Activated CD4-positive, alpha-beta T cell treated with anti-CD3 and anti-CD28 coated beads for 24 hours (primary cell): ENCODE measurements around the gene ELOF1.

Source experiments
- DNase-seq, 2 donors: peaks; one replicate each; pipeline ENCODE4 v3.0.0-alpha.2; 2020; ENCODE audit warnings: low read depth in 2 of 2

The ELOF1 gene

DNA sequence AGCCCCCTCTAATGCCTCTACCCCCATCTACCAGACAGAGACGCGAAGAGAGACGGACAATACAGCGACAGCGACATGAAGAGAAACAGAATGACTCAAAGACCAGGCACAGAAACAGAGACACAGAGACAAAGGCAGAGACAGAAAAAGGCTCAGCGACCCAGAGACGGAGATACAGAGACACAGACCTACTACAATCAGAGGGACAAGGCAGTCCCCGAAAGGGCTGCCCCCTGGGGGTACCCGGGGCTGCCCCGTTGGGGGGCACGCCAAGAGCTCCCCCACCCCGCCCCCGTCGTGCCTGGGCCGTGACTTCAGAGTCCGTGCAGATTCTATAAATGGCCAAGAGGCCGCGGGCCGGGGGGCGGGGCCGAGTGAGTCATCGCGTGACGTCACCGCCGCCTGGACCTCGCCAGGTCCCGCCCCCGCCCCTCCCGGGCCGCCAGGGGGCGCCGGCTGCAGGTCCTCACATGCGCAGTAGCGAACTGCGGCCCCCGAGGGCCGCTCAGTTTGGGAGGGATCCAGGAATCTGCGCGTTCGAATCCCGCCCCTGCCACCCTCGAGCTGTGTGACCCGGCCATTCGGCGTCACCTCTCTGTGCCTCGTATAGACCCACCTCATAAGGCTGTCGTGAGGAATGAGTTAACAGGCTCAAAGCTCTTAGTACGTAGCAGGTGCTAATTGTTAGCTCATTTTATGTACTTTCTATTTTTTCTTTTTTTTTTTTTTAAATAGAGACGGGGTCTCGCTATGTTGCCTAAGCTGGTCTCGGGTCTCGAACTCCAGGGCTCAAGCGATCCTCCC lies 23.0 kb downstream of the ELOF1 start:
- DNase-seq, result peak; percentile 72 to 82

DNA sequence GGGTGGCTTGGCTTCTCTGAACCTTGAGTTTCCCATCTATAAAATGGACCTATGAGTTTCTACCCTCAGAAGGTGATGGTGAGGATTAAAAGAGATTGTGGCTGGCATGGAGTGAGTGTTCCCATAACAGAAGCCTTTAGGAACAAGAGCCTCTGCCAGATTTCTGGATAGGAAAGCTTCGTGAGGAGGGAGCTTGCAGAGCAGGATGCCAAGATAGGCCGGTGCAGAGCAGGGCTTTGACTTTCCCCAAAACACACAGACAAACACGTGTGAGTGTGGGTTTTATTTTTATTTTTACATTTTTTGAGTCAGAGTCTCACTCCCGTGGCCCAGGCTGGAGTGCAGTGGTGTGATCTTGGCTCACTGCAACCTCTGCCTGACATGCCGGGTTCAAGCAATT lies 24.1 kb downstream of the ELOF1 start:
- no peak for DNase-seq

DNA sequence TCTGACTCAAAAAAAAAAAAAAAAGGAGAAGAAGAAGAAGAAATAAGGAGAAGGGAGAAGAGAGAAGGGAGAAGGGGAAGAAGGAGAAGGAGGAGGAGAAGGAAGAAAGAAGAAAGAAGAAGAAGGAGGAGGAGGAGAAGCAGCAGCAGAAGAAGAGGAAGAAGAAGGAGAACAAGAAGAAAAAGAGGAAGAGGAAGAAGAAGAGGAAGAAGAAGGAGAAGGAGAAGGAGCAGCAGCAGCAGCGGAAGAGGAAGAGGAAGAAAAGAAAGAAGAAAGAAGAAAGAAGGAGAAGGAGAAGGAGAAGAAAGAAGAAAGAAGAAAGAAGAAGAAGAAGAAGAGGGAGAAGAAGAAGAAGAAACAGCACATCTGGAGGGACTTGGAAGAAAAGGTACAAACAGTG lies 24.5 kb downstream of the ELOF1 start:
- DNase-seq, result no peak

DNA sequence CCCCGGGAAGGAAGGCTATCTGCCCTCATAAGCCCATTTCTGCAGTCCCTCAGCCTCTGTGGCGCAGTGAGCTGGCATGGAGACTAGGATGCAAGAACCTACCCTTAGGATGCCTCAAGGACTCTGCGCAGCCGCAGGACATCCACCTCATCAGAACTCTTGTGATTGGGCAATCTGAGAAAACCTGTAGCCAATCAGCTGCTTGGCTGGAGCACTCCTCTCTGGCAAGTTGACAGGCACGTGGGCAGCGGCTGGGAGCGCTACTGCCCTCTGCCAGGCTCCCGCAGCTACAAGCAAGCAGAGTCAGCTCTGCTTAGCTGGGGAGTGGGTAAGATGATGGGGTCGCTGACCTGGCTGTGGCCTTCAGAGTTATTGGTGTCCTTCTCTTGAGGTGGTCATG lies 28.6 kb downstream of the ELOF1 start:
- peak in 1 of 2 donors; percentile 39 for DNase-seq

- DNase-seq, result peak; percentile 88 to 90
Observed at GRCh38 chr19:11528551-11529341, 30.3 kb downstream of the ELOF1 start, which contains the start of gene ECSIT. TSS of gene ECSIT (minus strand) at chr19:11529134. CDS start at chr19:11519170, 9,964 bp downstream.

GRCh38 chr19:11519138-11519537 lies 39.9 kb downstream of the ELOF1 start:
- no peak for DNase-seq

DNA sequence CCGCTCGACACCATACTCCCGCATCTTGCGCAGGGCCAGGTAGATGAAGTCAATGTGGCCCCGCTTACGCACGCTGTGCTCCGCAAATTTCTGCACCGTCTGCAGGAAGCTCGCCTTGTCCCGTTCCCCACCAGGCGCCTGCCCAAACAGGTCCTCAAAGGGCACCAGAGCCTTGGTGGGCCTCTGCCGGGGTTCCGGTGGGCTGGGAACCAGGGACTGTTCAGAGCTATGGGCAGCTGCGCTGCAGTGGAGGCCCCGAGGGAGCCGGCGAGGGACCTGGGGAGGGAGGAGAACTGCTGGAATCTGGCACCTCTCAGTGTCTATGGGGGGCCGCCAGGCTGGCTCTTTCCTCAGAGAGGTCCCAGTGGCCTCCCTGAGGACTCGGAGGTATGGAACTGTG lies 45.1 kb downstream of the ELOF1 start:
- DNase-seq, result no peak

DNA sequence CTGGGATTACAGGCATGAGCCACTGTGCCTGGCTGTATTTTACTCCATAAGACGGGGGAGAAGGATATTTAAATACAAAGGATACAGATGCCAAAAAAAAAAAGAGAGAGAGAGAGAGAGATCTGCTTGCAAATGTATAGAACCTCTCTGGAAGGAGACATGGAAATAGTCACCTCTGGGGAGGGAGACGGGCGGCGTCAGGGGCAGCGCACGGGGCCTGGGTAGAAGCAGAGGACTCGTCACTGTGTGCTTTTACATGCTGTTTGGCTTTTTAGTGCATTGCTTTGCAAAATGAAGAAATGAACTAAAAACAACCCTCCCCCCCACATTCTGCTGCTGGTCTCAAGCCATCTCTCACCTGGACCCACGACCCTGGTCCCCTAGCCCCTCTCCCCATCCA lies 48.6 kb downstream of the ELOF1 start:
- no peak for DNase-seq

- no peak for DNase-seq
Observed at GRCh38 chr19:11507370-11508078, 51.5 kb downstream of the ELOF1 start.

GRCh38 chr19:11506967-11507366 lies 52.1 kb downstream of the ELOF1 start:
- DNase-seq, result no peak

DNA sequence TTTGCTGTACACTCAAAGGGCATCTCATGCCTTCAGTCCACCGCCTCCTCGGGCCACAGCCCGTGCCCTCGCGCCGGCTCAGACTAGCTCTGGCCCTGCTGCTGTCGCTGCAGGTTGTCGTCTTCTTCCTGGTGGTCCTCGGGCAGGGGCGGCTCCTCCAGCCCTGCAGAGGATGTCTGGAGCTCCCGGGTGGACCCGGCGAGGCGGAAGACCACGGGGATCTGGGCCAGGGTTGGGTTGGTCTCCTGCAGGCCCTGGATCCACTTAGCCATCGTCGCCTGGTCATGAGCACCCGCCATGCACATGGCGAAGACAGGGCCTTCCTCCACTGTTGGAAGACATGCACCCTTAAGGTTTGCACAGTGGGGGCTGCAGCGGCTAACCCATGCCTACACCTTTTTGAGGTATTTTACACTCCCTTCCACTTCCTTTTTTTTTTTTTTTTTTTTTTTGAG lies 52.9 kb downstream of the ELOF1 start:
- no peak for DNase-seq

DNA sequence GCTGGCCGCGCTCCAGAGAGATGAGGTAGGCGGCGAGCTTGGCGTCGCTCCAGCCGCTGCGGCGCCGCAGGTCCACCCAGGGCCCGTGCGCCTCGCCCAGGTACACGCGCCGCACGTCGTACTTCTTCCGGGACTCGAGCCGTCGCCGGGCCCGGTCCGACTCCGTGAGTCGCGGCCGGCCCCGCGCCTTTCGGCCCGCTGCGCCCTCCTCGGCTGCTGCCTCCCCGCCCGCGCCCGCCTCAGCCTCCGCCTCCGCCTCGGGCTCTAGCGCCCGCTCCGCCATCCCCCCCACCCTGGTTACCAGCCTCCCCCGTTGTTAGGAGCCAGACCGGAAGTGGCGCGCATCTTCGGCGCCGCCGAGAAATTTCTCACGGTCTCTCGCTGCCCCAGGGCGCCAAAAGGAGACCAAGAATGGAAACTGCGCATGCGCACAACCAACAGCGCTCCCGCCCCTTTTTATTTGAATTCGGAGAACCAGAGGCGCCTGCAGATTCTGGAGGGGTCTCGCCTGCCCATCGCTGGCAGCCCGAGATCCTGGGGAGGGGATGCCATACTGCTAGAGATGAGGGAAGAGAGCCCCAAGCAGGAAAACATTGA lies 53.4 kb downstream of the ELOF1 start, which contains the start of gene ZNF653:
ZNF653 (minus strand) TSS at position 336 of the 597 bp plus-strand sequence; CDS start at position 283, 53 bp downstream.
- peak; percentile 90 for DNase-seq

DNA sequence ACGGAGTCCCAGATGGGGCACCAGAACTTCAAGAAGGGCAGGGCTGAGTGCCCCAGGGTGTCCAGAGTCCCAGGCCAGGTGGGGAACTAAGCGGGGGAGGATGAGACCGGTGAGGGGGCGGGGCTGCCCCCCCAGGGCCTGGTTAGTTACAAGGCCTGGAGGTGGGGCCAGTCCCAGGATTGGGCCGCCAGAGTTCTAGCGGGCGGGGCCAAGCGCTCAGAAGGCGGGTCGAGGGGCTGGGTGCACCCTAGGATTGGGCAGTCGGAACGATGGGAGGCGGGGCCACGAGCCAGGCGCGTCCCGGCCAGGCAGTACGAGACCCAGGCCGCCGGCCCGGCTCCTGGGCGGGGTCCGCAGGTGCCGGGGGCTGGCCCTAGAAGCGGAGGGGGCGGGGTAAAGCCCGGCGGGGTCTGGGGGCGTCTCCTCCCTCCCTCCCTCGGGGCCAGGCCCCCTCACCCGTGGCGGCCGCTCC lies 54.0 kb downstream of the ELOF1 start:
- DNase-seq, result peak; percentile 93 to 98

DNA sequence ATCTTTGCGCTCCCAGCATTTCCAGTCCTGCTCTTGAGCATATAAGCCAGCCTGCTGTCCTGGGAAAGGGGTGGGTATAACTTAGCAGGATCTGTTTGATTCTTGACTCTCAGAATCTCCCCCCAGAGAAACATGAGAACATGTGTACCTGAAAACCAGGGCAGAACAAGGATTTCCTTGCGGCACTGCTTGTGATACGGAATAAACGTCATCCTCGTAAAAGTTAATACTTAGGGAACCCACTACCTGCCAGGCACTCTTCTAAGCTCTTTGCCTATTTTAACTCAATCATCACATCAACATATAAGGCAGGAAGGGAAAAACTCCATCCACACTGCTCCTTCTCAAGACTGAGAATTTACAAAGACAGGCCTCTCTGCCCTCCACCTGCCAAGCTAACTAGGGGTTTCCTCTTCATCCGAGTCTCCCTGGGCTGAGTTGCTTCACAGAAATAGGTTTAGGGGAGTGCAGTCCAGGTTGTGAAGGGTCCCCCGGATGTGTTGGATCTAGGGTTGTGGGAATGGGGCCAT lies 54.5 kb downstream of the ELOF1 start:
- DNase-seq, result no peak
